Measurements from ENCODE around the gene SHROOM2.
"Not testable (repeated sequence)": the region's sequence is repeated elsewhere in the genome, so short reads cannot be mapped to it uniquely, and the experiment has no call there.

The SHROOM2 gene

GRCh38 chrX:9785944-9786797, at the start of gene SHROOM2:
Gene SHROOM2, plus strand, starts transcription at chrX:9786429. Its CDS starts 117 bp downstream, at chrX:9786546.
- no peak for DNase-seq (ENCODE audit: low read depth)

- no peak for DNase-seq (ENCODE audit: low read depth)
These were observed 48.9 kb upstream of the SHROOM2 start for GRCh38 chrX:9737363-9737762.

- no peak for DNase-seq (ENCODE audit: low read depth)
These were observed 48.1 kb upstream of the SHROOM2 start for GRCh38 chrX:9738151-9738550.

- DNase-seq (ENCODE audit: low read depth), result no peak
These were observed 47.1 kb upstream of the SHROOM2 start for GRCh38 chrX:9739130-9739529.

- no peak for DNase-seq (ENCODE audit: low read depth)
These were observed 40.7 kb upstream of the SHROOM2 start for GRCh38 chrX:9745417-9746115.

GRCh38 chrX:9746148-9746888, 39.9 kb upstream of the SHROOM2 start:
- DNase-seq (ENCODE audit: low read depth), result no peak

GRCh38 chrX:9747644-9748043, 38.6 kb upstream of the SHROOM2 start:
- DNase-seq (ENCODE audit: low read depth), result no peak

- no peak for DNase-seq (ENCODE audit: low read depth)
These were observed 37.0 kb upstream of the SHROOM2 start for GRCh38 chrX:9749146-9749692.

GRCh38 chrX:9757366-9757765, 28.9 kb upstream of the SHROOM2 start:
- no peak for DNase-seq (ENCODE audit: low read depth)

GRCh38 chrX:9758021-9758638, 28.1 kb upstream of the SHROOM2 start:
- DNase-seq (ENCODE audit: low read depth), result no peak

- no peak for DNase-seq (ENCODE audit: low read depth)
These were observed 26.9 kb upstream of the SHROOM2 start for GRCh38 chrX:9759337-9759736.

GRCh38 chrX:9765072-9765736, 21.0 kb upstream of the SHROOM2 start:
- no peak for DNase-seq (ENCODE audit: low read depth)

- no peak for DNase-seq (ENCODE audit: low read depth)
These were observed 20.5 kb upstream of the SHROOM2 start, which contains the start of gene GPR143 for GRCh38 chrX:9765737-9766097. Gene GPR143, minus strand, starts transcription at chrX:9765847. Its CDS starts 30 bp downstream, at chrX:9765817.

GRCh38 chrX:9767375-9767774, 18.9 kb upstream of the SHROOM2 start:
- DNase-seq (ENCODE audit: low read depth), result no peak

GRCh38 chrX:9768321-9768839, 17.8 kb upstream of the SHROOM2 start:
- not testable (repeated sequence) for DNase-seq (ENCODE audit: low read depth)

- DNase-seq (ENCODE audit: low read depth), result no peak
These were observed 15.9 kb upstream of the SHROOM2 start for GRCh38 chrX:9770319-9770718.

- DNase-seq (ENCODE audit: low read depth), result no peak
These were observed 13.3 kb upstream of the SHROOM2 start for GRCh38 chrX:9772943-9773342.

GRCh38 chrX:9775930-9776329, 10.3 kb upstream of the SHROOM2 start:
- DNase-seq (ENCODE audit: low read depth), result no peak

GRCh38 chrX:9781941-9782340, 4.3 kb upstream of the SHROOM2 start:
- no peak for DNase-seq (ENCODE audit: low read depth)

- DNase-seq (ENCODE audit: low read depth), result no peak
These were observed 1.9 kb upstream of the SHROOM2 start for GRCh38 chrX:9784332-9784731.
